ENCODE data around the gene FBXW10B.
"Not testable (repeated sequence)": the region's sequence is repeated elsewhere in the genome, so short reads cannot be mapped to it uniquely, and the experiment has no call there.

FBXW10B gene

DNA sequence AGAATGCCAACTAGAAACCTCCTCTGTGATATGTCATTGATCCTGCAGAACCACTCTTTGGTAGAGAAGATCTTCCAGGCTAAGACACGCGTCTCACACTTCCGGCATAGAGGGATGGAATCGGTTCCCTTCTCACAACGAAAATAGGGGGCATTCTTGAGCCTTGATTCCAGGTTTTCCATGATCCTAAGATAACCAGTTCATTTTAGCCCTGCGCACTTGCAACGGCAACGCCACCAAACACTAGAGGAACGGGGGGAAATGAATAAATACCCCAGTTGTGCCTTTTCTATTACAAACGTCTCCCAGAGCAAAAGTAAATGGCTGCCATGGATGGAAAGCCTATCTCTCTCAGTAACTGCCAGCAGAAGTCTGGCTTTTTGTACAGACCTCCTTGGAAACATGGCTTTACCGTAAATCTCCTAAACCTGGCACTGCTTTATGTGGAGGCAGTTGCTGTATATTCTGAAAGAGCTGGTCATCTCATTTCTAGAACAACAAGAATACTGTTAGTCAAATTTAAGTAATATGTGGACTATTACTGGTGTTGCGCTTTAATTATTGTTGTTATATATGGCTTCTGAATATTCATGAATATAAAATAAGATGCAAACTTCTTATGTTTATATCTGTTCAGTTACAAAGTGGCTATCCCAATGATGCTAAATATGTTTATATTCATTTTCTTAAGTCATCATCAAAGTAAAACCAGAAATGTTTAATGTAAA lies at the start of gene FBXW10B:
Gene FBXW10B, minus strand, starts transcription at position 374 of the 728 bp plus-strand sequence. Its CDS starts 192 bp downstream, at position 182.
- DNase-seq (ENCODE audit: low read depth in 2 of 2), result not testable (repeated sequence)

GRCh38 chr17:15663691-15664090 lies 44.2 kb upstream of the FBXW10B start:
- no peak for DNase-seq (ENCODE audit: low read depth in 2 of 2)

DNA sequence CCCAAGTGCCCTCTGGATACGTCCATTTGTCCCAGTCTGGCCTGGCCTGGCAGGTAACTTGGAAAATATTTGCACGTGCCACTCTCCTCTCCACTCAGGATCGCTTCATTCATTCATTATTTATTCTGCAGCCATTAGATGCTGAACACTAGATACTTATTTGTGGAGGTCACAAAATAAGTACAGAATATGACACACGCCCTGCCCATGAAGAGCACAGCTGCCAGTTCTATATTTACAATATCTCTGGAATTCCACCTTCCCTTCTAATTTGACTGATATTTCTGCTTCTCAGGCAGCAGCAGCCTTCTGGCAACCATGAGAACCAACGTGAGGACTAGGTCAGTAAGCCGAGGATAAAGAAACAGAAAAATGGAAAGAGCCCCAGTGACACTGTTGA lies 43.7 kb upstream of the FBXW10B start:
- DNase-seq (ENCODE audit: low read depth in 2 of 2), result no peak

GRCh38 chr17:15662681-15663080 lies 43.2 kb upstream of the FBXW10B start:
- no peak for DNase-seq (ENCODE audit: low read depth in 2 of 2)

GRCh38 chr17:15660077-15660476 lies 40.6 kb upstream of the FBXW10B start:
- DNase-seq (ENCODE audit: low read depth in 2 of 2), result no peak

GRCh38 chr17:15659663-15660062 lies 40.2 kb upstream of the FBXW10B start:
- DNase-seq (ENCODE audit: low read depth in 2 of 2), result no peak

DNA sequence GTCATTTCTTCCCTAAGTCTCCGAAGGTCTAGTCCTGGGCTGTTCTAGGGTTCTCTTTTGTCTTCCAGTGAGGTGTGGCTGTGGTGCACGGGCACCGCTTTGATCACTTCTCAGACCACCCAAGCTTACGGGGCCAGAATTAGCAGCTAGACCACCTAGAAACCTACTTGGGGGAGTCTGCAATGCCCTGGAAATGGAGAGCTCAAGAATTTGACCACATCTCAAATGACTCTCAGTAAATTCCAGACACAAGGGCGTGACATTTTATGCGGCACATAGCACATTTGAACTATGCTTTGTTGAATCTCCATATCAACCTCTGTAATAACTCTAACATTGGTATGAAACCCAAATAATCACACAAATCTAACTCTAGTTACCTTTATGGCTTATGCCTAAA lies 39.7 kb upstream of the FBXW10B start:
- no peak for DNase-seq (ENCODE audit: low read depth in 2 of 2)

- DNase-seq (ENCODE audit: low read depth in 2 of 2), result no peak
Measured at GRCh38 chr17:15658296-15658695, 38.8 kb upstream of the FBXW10B start.

DNA sequence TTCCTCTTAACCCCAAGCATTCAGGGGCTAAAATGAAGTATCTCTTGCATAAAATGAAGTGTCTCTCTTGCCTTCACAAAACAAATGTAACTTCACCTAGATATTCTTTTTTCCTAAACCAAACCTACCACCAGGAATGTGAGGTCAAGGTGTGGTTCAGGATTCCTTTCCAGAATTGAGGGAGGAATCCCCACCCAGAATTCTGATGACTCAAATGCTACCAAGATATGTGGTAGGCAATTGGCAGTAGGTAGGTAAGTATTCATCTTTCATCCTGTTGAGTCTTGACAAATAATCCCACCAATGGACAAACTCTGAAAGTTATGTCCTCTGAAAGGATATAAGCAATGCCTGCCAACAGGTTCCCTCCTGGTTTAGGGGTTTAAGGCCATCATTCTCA lies 38.4 kb upstream of the FBXW10B start:
- no peak for DNase-seq (ENCODE audit: low read depth in 2 of 2)

GRCh38 chr17:15654886-15655561 lies 35.5 kb upstream of the FBXW10B start:
- no peak for DNase-seq (ENCODE audit: low read depth in 2 of 2)

GRCh38 chr17:15654401-15654800 lies 34.9 kb upstream of the FBXW10B start:
- not testable (repeated sequence) for DNase-seq (ENCODE audit: low read depth in 2 of 2)

DNA sequence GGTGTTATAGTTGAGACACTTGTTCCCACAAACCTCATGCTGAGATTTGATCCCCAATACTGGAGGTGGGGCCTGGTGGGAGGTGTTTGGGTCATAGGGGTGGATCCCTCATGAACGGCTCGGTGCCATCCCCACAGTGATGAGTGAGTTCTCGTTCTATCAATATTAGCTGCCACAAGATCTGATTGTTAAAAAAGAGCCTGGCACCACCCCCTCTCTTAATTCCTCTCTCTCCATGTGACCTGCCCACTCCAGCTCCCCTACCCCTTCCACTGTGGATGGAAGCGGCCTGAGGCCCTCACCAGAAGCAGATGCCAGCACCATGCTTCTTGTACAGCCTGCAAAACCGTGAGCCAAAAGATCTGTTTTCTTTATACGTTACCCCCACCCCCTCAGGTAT lies 33.5 kb upstream of the FBXW10B start:
- no peak for DNase-seq (ENCODE audit: low read depth in 2 of 2)

- DNase-seq (ENCODE audit: low read depth in 2 of 2), result peak in 1 of 2 donors; percentile 12
Measured at GRCh38 chr17:15651583-15652110, 32.1 kb upstream of the FBXW10B start.

- no peak for DNase-seq (ENCODE audit: low read depth in 2 of 2)
Measured at GRCh38 chr17:15650741-15651582, 31.5 kb upstream of the FBXW10B start.

DNA sequence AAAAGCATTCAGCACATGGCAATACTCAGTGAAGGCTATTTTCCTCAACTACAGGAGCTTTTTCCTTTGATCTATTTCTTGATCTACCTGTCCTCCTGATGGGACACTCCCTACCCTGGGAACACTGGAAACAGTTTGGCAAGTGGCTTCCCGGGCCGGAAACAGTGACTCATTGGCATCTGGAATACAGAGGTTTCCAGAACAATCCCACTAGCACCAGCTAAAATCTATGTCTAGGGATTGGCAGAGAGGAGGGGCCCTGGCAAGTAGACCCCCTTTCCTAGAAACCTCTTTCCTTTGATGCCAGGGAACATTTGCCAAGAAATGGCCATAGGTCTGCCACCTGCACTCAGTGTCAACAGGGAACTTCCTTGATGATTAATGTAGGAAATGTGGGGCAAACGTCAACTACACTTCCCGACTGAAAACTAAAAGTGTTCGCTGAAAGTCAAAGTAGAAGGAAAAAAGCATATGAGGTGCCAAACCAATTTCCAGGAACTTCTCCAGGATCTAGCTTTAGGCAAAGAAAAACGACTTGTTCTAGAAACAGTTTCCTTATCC lies 30.4 kb upstream of the FBXW10B start:
- DNase-seq (ENCODE audit: low read depth in 2 of 2), result no peak

DNA sequence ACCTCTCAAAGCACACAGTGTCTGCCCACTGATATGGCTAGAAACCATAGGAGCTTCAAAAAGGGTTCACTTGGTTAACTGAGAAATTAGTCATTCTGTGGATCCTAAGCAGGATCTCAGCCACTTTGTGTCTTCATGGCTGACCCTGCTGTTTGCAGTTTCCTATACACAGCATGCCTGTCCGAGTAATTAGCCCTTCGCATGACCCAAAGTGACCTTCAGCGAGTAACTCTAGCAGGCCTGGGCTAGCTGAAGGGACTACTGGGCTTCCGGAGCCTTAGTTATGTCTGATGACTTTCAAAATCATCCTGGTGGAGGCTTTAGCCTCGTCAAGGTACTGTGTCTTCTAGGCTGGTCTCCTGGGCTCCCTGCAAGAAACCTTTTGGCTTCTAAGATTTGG lies 28.9 kb upstream of the FBXW10B start:
- no peak for DNase-seq (ENCODE audit: low read depth in 2 of 2)

DNA sequence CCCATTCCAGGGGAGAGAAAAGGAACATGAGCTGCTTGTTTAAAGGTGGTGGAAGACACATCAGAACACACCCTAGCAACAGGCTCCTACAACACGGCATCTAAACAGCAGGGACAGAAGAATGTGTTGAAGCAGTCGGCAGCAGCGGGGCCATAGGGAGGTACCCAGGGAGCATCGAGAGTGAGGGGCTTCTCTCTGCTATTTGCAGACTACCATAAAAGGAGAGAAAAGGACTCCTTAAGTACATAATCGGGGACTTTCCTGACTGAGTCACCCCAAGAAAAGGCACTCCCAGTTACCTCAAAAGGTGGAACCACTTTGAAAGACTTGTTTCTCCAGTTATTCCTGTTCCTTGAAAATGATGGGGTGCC lies 26.4 kb upstream of the FBXW10B start:
- DNase-seq (ENCODE audit: low read depth in 2 of 2), result not testable (repeated sequence)

- not testable (repeated sequence) for DNase-seq (ENCODE audit: low read depth in 2 of 2)
Measured at GRCh38 chr17:15645099-15645941, 25.8 kb upstream of the FBXW10B start.

GRCh38 chr17:15642505-15643251 lies 23.2 kb upstream of the FBXW10B start:
- DNase-seq (ENCODE audit: low read depth in 2 of 2), result not testable (repeated sequence)

- not testable (repeated sequence) for DNase-seq (ENCODE audit: low read depth in 2 of 2)
Measured at GRCh38 chr17:15642014-15642413, 22.5 kb upstream of the FBXW10B start.
